Endothelial cell of umbilical vein (primary cell): ENCODE data around the gene MBD5. TPM values are rescaled to one million over a fixed set of nuclear protein-coding genes. Genes with fewer than 3 reads are reported as not detected.

Experiments used
- BruUV-seq: library from RNA; stranded (reverse); fragments of 400-500 nt; replicated peaks from 2 replicates; lab custom pipeline; 2021; lab: Mats Ljungman, UMichigan
- CTCF ChIA-PET: fragments of 300-600, 350-600 bp; sonication (Branson Sonifier 250); formaldehyde crosslinking; loops from one replicate; lab custom pipeline; 2021; ENCODE audit warnings: antibody characterized with exemption, inconsistent platforms; lab: Charles Lee
- POLR2A ChIA-PET: fragments of 300-600, 350-600 bp; sonication (Branson Sonifier 250); formaldehyde crosslinking; loops from one replicate; lab custom pipeline; 2021; ENCODE audit warnings: antibody characterized with exemption, inconsistent platforms; lab: Charles Lee
- DNase-seq: peaks from one replicate; pipeline ENCODE4 v3.0.0-alpha.2; 2011; ENCODE audit warnings: low read depth, low spot score
- FAIRE-seq: peaks from 2 replicates; lab custom pipeline; 2011; peaks lifted over from hg19 to GRCh38; lab: Jason Lieb, UNC
- H2AFZ ChIP-seq: 2 replicates; pipeline ENCODE4 v1.6.0; 2012; ENCODE audit warnings: low read depth, low read length, control low read depth, inconsistent platforms
- H3K27ac ChIP-seq: 2 replicates; pipeline ENCODE4 v1.5.1; 2011; ENCODE audit warnings: low read depth, mild to moderate bottlenecking, control low read depth, low read length, moderate library complexity; ENCODE audit not compliant: insufficient read depth
- H3K27me3 ChIP-seq, 2 experiments: 2 replicates each; pipeline versions ENCODE4 v1.6.0 to v1.6.1; 2011; ENCODE audit warnings: low read length in 2 of 2, mixed read lengths in 1 of 2; ENCODE audit not compliant: control insufficient read depth in 2 of 2, insufficient read depth in 2 of 2
- H3K36me3 ChIP-seq, 2 experiments: 2 replicates in 1 of 2; 3 replicates in 1 of 2; pipeline ENCODE4 v1.5.1; 2011; ENCODE audit warnings: low read length in 2 of 2, mild to moderate bottlenecking in 1 of 2, moderate library complexity in 1 of 2; ENCODE audit not compliant: control insufficient read depth in 2 of 2, insufficient read depth in 2 of 2; ENCODE audit errors: extremely low read depth in 1 of 2
- H3K4me1 ChIP-seq: 3 replicates; pipeline ENCODE4 v1.5.1; 2011; ENCODE audit warnings: mild to moderate bottlenecking, low read length; ENCODE audit not compliant: control insufficient read depth, insufficient read depth; ENCODE audit errors: extremely low read depth
- H3K4me2 ChIP-seq: 2 replicates; pipeline ENCODE4 v1.6.1; 2011; ENCODE audit warnings: low read length, control low read depth, mixed read lengths; ENCODE audit not compliant: insufficient read depth
- H3K4me3 ChIP-seq, 3 experiments: fragments of 200-600 bp in 1 of 3; sonication (generic), shearing (Covaris generic) in 1 of 3; replicated peaks in 1 of 3; 2 replicates each; pipeline ENCODE4 v1.5.1; 2011 to 2016; ENCODE audit warnings: control low read depth in 3 of 3, low read length in 3 of 3, mild to moderate bottlenecking in 2 of 3, inconsistent platforms in 1 of 3, low read depth in 1 of 3, moderate library complexity in 1 of 3; ENCODE audit not compliant: insufficient read depth in 1 of 3
- H3K79me2 ChIP-seq: 2 replicates; pipeline ENCODE4 v1.6.0; 2012; ENCODE audit warnings: low read length, inconsistent platforms; ENCODE audit not compliant: control insufficient read depth, insufficient read depth
- H3K9ac ChIP-seq: replicated peaks from 2 replicates; pipeline ENCODE3; 2011; ENCODE audit warnings: low read length, control low read depth; ENCODE audit not compliant: insufficient read depth; ENCODE audit errors: extremely low read depth
- H3K9me1 ChIP-seq: replicated peaks from 3 replicates; pipeline ENCODE4 v1.6.0; 2011; ENCODE audit warnings: mild to moderate bottlenecking, low read length; ENCODE audit not compliant: control insufficient read depth, insufficient read depth; ENCODE audit errors: extremely low read depth
- H3K9me3 ChIP-seq: replicated peaks from 2 replicates; pipeline ENCODE4 v1.5.1; 2012; ENCODE audit warnings: low read length, inconsistent platforms; ENCODE audit not compliant: control insufficient read depth, insufficient read depth
- H4K20me1 ChIP-seq: replicated peaks from 2 replicates; pipeline ENCODE3; 2011; ENCODE audit warnings: mild to moderate bottlenecking, low read length; ENCODE audit not compliant: control insufficient read depth, insufficient read depth; ENCODE audit errors: extremely low read depth
- CTCF ChIP-seq, 2 donors: IDR thresholded peaks; 1 replicate in 1 of 2; 2 replicates in 1 of 2; pipeline ENCODE4 v1.5.1; 2011; ENCODE audit warnings: low read length in 2 of 2, mild to moderate bottlenecking in 2 of 2, moderate library complexity in 2 of 2, control low read depth in 1 of 2, inconsistent platforms in 1 of 2, low read depth in 1 of 2; ENCODE audit not compliant: insufficient read depth in 1 of 2; ENCODE audit errors: extremely low read depth in 1 of 2
- EZH2 ChIP-seq: IDR thresholded peaks from 2 replicates; pipeline ENCODE4 v1.6.1; 2012; ENCODE audit warnings: borderline replicate concordance, low read depth, mild to moderate bottlenecking, moderate library complexity, low read length, inconsistent platforms; ENCODE audit not compliant: severe bottlenecking
- FOS ChIP-seq: IDR thresholded peaks from 2 replicates; pipeline ENCODE4 v1.6.1; 2011; ENCODE audit warnings: mild to moderate bottlenecking, low read length, moderate library complexity, borderline replicate concordance; ENCODE audit not compliant: insufficient read depth
- GATA2 ChIP-seq: IDR thresholded peaks from 2 replicates; pipeline ENCODE4 v1.7.0; 2011; ENCODE audit warnings: low read depth, mild to moderate bottlenecking, moderate library complexity, mixed read lengths, low read length; ENCODE audit not compliant: insufficient read length, insufficient read depth
- JUN ChIP-seq: IDR thresholded peaks from 2 replicates; pipeline ENCODE4 v1.6.1; 2011; ENCODE audit warnings: borderline replicate concordance, low read depth; ENCODE audit not compliant: insufficient read length, insufficient read depth
- MAX ChIP-seq: IDR thresholded peaks from 2 replicates; pipeline ENCODE4 v1.6.1; 2011; ENCODE audit not compliant: insufficient read depth, insufficient read length
- MYC ChIP-seq: IDR thresholded peaks from one replicate; pipeline ENCODE4 v1.6.1; 2011; ENCODE audit warnings: mild to moderate bottlenecking, low read depth, low read length
- POLR2A ChIP-seq: IDR thresholded peaks from 2 replicates; pipeline ENCODE4 v1.6.1; 2012; ENCODE audit warnings: low read depth, mild to moderate bottlenecking, control low read depth, low read length
- POLR2AphosphoS5 ChIP-seq: IDR thresholded peaks from 2 replicates; pipeline ENCODE4 v1.6.1; 2012; ENCODE audit warnings: low read depth, mild to moderate bottlenecking, control low read depth, low read length, moderate library complexity; ENCODE audit not compliant: insufficient read depth
- dilution Hi-C: fragments of 300-500 bp; cut with MboI; formaldehyde crosslinking; loops from one replicate; pipeline ENCODE4 v1.15.0; 2019; ENCODE audit warnings: low sequenced_read_pairs; ENCODE audit not compliant: extremely low pct_ligation_motif_present
- intact Hi-C: fragments of 100-400 bp; cut with micrococcal nuclease; formaldehyde crosslinking; loops from one replicate; pipeline ENCODE4 v1.10.0; 2022
- polyA plus RNA-seq, 4 experiments: library from polyadenylated mRNA; depleted of rRNA in 3 of 4; stranded (reverse) in 3 of 4; unstranded in 1 of 4; fragments of >200 nt; gene quantifications; 2 replicates each; pipeline versions ENCODE4 v1.2.1 to v1.2.3, GENCODE V29; 2011 to 2012; ENCODE audit warnings: missing spikeins in 1 of 4
- total RNA-seq: library from RNA; stranded (reverse); gene quantifications from 2 replicates; pipeline ENCODE4 v1.2.3, GENCODE V29; 2021

MBD5 gene
- total and polyA plus RNA-seq, 2 donors (not counting 3 experiments of a cell fraction or from before 2014, with no cell fraction given): 11.3 to 37.0 TPM

GRCh38 chr2:148039783-148040182 lies 18.9 kb downstream of the MBD5 start:
- Histone ChIP-seq H3K27me3 (no peaks in the 10 kb centered on the region), H2AFZ (no peak overlapping the region), H3K9me3 (no peaks in the 10 kb centered on the region), H3K27ac (no peak overlapping the region), H3K79me2 (peaks cover under 1% of the 10 kb centered on the region), H3K9me1 (no peaks in the 10 kb centered on the region), H3K4me3 (no peak overlapping the region), H3K36me3 (no peaks in the 10 kb centered on the region), H3K4me1 (no peaks in the 10 kb centered on the region), H4K20me1 (no peaks in the 10 kb centered on the region), H3K9ac (no peak overlapping the region), H3K4me2 (no peak overlapping the region)
- intact Hi-C loops: no loop called here
- dilution Hi-C loops: no loop called here
- TF ChIP-seq CTCF (IDR thresholded peaks at IDR 0.05; ENCODE audit: extremely low read depth in 1 of 2, insufficient read depth in 1 of 2, low read depth in 1 of 2, low read length in 2 of 2): no peak
- TF ChIP-seq POLR2AphosphoS5: no peak
- TF ChIP-seq EZH2: no peak
- no peak for TF ChIP-seq GATA2
- TF ChIP-seq MYC: no peak
- TF ChIP-seq MAX: no peak
- TF ChIP-seq POLR2A: no peak
- TF ChIP-seq FOS: no peak
- TF ChIP-seq JUN: no peak
- FAIRE-seq (no peak), DNase-seq (no peak)
- no TSS peak for BruUV-seq
- CTCF ChIA-PET: interaction anchor here (1.6 to 1.7 kb wide), 2 partner anchors 10 to 469 kb away, joined by 3 to 5 read pairs; no protein-coding TSS in a partner anchor
- POLR2A ChIA-PET: no interaction called here
